Measurements from ENCODE around the gene TIMELESS.

TIMELESS gene

DNA sequence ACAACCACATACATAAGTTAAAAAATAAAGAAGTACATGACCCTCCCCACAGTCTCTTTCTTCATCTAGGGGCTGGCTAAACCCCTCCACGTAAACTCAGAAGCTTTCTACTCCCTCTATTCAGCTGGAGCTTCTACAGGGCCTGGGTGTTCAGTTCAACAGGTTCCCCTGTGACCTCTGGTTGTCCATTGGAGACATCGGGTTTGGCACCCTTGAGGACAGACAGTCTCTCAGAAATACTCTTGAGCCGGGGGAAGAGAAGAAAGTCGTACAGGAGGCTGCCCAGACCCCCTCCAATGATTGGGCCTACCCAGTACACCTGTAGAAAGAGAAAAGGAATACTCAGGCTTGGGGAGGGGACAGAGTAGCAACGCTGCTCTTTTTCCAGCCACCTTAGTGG is 1.9 kb upstream of the TIMELESS start:
- no peak for TF ChIP-seq POLR2AphosphoS5 (IDR thresholded peaks at IDR 0.05; ENCODE audit: low read depth, low read length)
- no peak for TF ChIP-seq TAF1 (IDR thresholded peaks at IDR 0.05; ENCODE audit: borderline replicate concordance, insufficient read depth, low read length)
- TF ChIP-seq, protein P1, sequence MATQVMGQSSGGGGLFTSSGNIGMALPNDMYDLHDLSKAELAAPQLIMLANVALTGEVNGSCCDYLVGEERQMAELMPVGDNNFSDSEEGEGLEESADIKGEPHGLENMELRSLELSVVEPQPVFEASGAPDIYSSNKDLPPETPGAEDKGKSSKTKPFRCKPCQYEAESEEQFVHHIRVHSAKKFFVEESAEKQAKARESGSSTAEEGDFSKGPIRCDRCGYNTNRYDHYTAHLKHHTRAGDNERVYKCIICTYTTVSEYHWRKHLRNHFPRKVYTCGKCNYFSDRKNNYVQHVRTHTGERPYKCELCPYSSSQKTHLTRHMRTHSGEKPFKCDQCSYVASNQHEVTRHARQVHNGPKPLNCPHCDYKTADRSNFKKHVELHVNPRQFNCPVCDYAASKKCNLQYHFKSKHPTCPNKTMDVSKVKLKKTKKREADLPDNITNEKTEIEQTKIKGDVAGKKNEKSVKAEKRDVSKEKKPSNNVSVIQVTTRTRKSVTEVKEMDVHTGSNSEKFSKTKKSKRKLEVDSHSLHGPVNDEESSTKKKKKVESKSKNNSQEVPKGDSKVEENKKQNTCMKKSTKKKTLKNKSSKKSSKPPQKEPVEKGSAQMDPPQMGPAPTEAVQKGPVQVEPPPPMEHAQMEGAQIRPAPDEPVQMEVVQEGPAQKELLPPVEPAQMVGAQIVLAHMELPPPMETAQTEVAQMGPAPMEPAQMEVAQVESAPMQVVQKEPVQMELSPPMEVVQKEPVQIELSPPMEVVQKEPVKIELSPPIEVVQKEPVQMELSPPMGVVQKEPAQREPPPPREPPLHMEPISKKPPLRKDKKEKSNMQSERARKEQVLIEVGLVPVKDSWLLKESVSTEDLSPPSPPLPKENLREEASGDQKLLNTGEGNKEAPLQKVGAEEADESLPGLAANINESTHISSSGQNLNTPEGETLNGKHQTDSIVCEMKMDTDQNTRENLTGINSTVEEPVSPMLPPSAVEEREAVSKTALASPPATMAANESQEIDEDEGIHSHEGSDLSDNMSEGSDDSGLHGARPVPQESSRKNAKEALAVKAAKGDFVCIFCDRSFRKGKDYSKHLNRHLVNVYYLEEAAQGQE (IDR thresholded peaks at IDR 0.05; ENCODE audit: insufficient read depth in 1 of 2, low read depth in 2 of 2, low read length in 2 of 2) = no peak
- TF ChIP-seq SIN3A (IDR thresholded peaks at IDR 0.05; ENCODE audit: borderline replicate concordance, insufficient read depth, low read length) = no peak
- no peak for TF ChIP-seq FOXP2 (optimal IDR thresholded peaks at IDR 0.05; ENCODE audit: borderline replicate concordance, extremely low read depth, extremely low read length, insufficient read depth)

DNA sequence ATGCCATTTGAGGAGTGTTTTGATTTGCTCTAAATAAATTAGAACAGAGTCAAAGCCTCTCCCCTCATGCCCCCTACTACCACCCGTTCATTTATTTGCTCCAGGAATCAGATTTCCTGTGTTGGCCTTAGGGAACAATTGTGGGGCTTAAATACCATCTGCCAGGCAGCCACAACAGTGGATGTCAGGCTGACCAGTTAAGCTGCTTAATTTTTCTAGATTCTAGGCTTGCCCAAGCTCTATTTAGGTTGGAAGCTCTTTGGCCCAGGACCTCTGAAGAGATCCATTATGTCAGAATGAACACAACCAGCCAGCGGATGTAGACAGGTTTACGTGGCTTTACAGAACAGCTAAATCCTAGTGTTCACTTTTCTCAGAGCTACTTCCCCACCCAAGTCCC is 1.0 kb upstream of the TIMELESS start:
- TF ChIP-seq TAF1 (IDR thresholded peaks at IDR 0.05; ENCODE audit: borderline replicate concordance, insufficient read depth, low read length) (no peak), POLR2AphosphoS5 (IDR thresholded peaks at IDR 0.05; ENCODE audit: low read depth, low read length) (no peak), SIN3A (IDR thresholded peaks at IDR 0.05; ENCODE audit: borderline replicate concordance, insufficient read depth, low read length) (no peak), FOXP2 (optimal IDR thresholded peaks at IDR 0.05; ENCODE audit: borderline replicate concordance, extremely low read depth, extremely low read length, insufficient read depth) (no peak)
- TF ChIP-seq, protein P1 (IDR thresholded peaks at IDR 0.05; ENCODE audit: insufficient read depth in 1 of 2, low read depth in 2 of 2, low read length in 2 of 2) = no peak

DNA sequence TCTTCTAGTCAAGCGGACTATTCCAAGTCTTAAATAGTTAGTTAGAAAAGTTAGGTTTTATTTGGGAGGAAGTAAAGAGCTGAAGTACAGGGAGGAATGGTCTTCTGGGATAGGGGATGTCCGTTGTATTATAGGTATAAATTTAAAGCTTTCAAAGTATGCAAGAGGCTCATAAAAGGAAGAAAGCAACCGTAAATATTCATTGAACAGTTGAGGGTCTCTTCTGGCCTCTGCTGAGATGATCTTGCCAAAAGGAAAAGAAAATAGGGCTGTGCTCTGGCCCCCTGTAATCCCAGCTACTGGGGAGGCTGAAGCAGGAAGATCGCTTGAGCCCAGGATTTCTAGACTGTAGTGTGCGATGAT is 377 bp upstream of the TIMELESS start:
- TF ChIP-seq FOXP2 (optimal IDR thresholded peaks at IDR 0.05; ENCODE audit: borderline replicate concordance, extremely low read depth, extremely low read length, insufficient read depth) = no peak
- TF ChIP-seq POLR2AphosphoS5 (IDR thresholded peaks at IDR 0.05; ENCODE audit: low read depth, low read length) = no peak
- TF ChIP-seq TAF1 (IDR thresholded peaks at IDR 0.05; ENCODE audit: borderline replicate concordance, insufficient read depth, low read length) = no peak
- TF ChIP-seq, protein P1 (IDR thresholded peaks at IDR 0.05; ENCODE audit: insufficient read depth in 1 of 2, low read depth in 2 of 2, low read length in 2 of 2) = no peak
- TF ChIP-seq SIN3A (IDR thresholded peaks at IDR 0.05; ENCODE audit: borderline replicate concordance, insufficient read depth, low read length) = no peak

DNA sequence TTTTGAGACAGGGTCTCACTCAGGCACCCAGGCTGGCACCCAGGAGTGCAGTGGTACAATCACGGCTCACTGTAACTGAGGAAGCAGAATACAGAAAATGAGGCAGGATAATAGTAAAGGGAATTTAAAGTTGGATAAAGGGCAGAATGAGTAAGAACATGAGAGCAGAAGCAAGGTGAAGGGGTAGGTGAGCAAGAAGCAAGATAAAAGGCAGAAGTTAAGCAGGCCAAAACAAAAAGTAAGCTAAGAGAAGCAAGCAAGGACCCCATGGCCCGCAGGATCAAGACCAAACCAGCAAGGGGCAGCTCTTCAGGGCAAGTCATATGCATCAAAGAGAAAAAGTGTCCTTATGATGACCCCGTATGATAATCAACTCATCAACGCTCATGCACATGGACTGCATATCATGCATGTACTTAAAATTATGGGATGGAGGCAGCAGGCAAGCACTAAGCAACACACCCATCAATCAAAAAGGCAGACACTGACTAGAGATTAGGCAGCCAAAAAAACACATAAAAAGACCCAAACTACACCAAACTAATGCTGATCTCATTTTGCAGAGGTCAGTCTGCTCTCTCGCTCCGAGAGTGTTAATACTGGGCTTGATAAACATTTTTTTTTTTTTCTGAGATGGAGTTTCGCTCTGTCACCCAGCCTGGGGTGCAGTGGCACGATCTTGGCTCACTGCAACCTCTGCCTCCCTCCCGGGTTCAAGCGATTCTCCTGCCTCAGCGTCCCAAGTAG is 11.6 kb downstream of the TIMELESS start:
- TF ChIP-seq FOXP2 (optimal IDR thresholded peaks at IDR 0.05; ENCODE audit: borderline replicate concordance, extremely low read depth, extremely low read length, insufficient read depth) (no peak), SIN3A (IDR thresholded peaks at IDR 0.05; ENCODE audit: borderline replicate concordance, insufficient read depth, low read length) (no peak), POLR2AphosphoS5 (IDR thresholded peaks at IDR 0.05; ENCODE audit: low read depth, low read length) (no peak), TAF1 (IDR thresholded peaks at IDR 0.05; ENCODE audit: borderline replicate concordance, insufficient read depth, low read length) (no peak)
- TF ChIP-seq, protein P1 (IDR thresholded peaks at IDR 0.05; ENCODE audit: insufficient read depth in 1 of 2, low read depth in 2 of 2, low read length in 2 of 2) = no peak
